Hematopoietic multipotent progenitor cell treated with erythropoietin and hydrocortisone succinate and interleukin-3 and kit ligand, for 17 days (in vitro differentiated cells): ENCODE results near the gene PEX6.
A peak's percentile ranks its signal among the peaks of the same experiment; 100 is the strongest.

Experiments used
- DNase-seq: peaks from one replicate; pipeline ENCODE4 v3.0.0-alpha.2; 2015; ENCODE audit warnings: low spot score

The PEX6 gene

GRCh38 chr6:42933205-42933604 is 45.8 kb downstream of the PEX6 start:
- DNase-seq: no peak

GRCh38 chr6:42932412-42932811 is 46.6 kb downstream of the PEX6 start:
- DNase-seq: no peak

GRCh38 chr6:42929821-42930360 is 49.1 kb downstream of the PEX6 start:
- DNase-seq: peak; percentile 19

- DNase-seq: peak; percentile 81
Observed at GRCh38 chr6:42928986-42929820, 49.8 kb downstream of the PEX6 start, which contains the start of gene CNPY3. Gene CNPY3 (plus strand): TSS chr6:42929480. CDS start chr6:42929571, 91 bp downstream.

DNA sequence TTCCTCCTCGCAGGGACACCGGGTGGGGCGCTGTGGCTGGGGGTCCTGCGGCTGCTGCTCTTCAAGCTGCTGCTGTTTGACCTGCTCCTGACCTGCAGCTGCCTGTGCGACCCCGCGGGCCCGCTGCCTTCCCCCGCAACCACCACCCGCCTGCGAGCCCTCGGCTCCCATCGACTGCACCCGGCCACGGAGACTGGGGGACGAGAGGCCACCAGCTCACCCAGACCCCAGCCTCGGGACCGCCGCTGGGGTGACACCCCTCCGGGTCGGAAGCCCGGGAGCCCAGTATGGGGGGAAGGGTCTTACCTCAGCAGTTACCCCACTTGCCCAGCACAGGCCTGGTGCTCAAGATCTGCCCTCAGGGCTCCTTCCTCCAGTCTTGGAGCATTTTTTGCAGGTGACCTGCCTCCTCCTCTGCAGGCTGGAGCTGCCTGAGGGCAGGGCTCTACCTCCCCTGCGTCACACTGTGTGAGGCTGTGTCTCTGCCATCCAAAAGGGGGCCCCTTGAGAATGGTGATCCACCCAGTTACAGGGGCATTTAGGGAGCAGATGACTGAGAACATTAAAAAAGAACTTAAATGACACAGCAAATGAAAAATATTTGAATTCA is 53.6 kb downstream of the PEX6 start:
- no peak for DNase-seq

DNA sequence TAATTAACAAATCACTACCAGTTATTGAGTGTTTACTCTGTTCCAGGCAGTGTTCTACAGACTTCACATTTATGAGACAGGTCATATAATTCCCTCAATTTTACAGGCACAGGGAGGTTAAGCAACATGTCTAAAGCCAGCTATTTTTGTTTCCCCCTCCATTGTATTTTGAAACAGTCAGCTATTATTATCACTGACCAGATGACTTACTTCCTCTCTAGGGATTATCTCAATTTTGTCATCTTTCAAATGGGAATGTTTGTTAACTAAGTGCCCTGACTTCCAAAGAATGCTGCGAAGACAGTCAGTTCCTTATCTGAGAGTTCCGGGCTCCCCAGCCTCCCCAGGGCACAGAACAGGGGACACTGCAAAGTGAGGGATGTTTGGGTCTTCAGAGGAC is 55.3 kb downstream of the PEX6 start:
- no peak for DNase-seq

DNA sequence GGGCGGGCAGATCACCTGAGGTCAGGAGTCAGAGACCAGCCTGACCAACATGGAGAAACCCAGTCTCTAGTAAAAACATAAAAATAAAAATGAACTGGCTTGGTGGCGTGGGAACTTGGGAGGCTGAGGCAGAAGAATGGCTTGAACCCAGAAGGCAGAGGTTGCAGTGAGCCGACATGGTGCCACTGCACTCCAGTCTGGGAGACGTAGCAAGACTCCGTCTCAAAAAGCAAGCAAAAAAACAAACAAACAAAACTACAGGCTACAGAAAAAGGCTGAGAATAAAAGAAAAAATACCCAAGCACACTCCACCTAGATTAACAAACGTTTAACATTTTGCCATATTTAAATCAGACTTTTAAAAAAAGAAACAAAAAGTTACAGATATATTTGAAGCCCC is 57.2 kb downstream of the PEX6 start:
- DNase-seq: no peak

DNA sequence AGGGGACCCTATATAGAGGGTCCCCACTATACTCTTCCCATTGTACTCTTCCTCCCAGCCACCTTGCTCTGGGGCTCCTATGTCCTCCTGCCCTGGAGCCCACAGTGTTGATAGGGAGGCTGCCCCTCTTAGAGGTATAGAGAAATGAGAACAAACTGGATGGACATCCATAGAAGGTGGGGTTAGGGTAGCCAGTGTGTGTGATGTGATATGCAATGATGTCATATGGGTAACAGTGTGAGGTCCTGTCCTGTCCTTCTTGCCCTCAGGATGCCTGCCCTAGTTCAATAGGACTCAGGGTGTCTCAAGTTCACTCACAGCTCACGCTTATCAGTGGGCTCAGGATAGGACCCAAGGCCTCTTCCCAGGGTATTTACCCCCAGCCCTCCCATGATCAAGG is 62.7 kb downstream of the PEX6 start:
- DNase-seq: no peak

GRCh38 chr6:42915732-42916131 is 63.2 kb downstream of the PEX6 start, which contains the start of gene PTCRA:
Gene PTCRA (plus strand): TSS chr6:42916053. CDS start chr6:42916070, 17 bp downstream.
- DNase-seq: no peak

DNA sequence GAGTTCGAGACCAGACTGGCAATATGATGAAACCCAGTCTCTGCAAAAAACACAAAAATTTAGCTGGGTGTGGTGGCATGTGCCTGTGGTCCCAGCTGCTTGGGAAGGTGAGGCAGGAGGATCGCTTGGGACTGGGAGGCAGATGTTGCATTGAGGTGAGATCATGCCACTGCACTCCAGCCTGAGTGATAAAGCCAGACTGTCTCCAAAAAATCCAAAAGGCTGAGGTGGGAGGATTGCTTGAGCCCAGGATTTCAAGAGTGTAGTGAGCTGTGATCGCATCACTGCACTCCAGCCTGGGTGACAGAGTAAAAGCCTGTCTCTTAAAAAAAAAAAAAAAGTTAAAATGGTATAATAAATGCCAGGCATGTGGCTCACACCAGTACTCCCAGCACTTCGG is 64.4 kb downstream of the PEX6 start:
- DNase-seq: no peak
